HCT116 (cell line): ENCODE data around the gene VWA3B. TPM values are rescaled to one million over a fixed set of nuclear protein-coding genes. Genes with fewer than 3 reads are reported as not detected.

ENCODE experiments used
- ATAC-seq: fragments of 200-7000 bp; cut with Tn5 transposase; 2 replicates; pipeline ENCODE4 v1.9.1; 2020; ENCODE audit warnings: mild to moderate bottlenecking, moderate library complexity
- BruUV-seq: library from RNA; stranded (reverse); fragments of 400-500 nt; replicated peaks from 2 replicates; lab custom pipeline; 2021; lab: Mats Ljungman, UMichigan
- CTCF ChIA-PET: fragments of 300-600 bp; sonication (Branson Sonifier 250); formaldehyde crosslinking; loops from one replicate; lab custom pipeline; 2021; ENCODE audit warnings: antibody characterized with exemption; lab: Charles Lee
- POLR2A ChIA-PET: fragments of 300-600, 350-600 bp; sonication (Branson Sonifier 250); formaldehyde crosslinking; loops from one replicate; lab custom pipeline; 2021; ENCODE audit warnings: antibody characterized with exemption; lab: Charles Lee
- RAD21 ChIA-PET, 2 experiments: fragments of 300-600 bp; sonication (Branson Sonifier 250); formaldehyde crosslinking; loops; one replicate each; lab custom pipeline; 2023; ENCODE audit warnings: low total read pairs in 2 of 2; ENCODE audit not compliant: uncharacterized antibody in 2 of 2, unreplicated experiment in 2 of 2, low non-redundant PET in 1 of 2; lab: Charles Lee
- DNase-seq: peaks from one replicate; pipeline ENCODE4 v3.0.0-alpha.2; 2010; ENCODE audit warnings: low read depth, low spot score
- H2AFZ ChIP-seq: fragments of 200-600 bp; shearing (Covaris generic), sonication (generic); 2 replicates; pipeline ENCODE4 v1.6.1; 2017; ENCODE audit warnings: low read depth, mixed run types, mixed read lengths, antibody characterized with exemption, low read length; ENCODE audit not compliant: poor library complexity, severe bottlenecking
- H3K27ac ChIP-seq: 2 replicates; pipeline ENCODE4 v1.5.1; 2012; ENCODE audit warnings: low read depth, low read length
- H3K27me3 ChIP-seq: fragments of 200-600 bp; sonication (generic); 2 replicates; pipeline ENCODE4 v1.6.1; 2016; ENCODE audit warnings: mixed run types, low read length, mixed read lengths; ENCODE audit not compliant: insufficient read depth
- H3K36me3 ChIP-seq, 2 experiments: fragments of 200-500 bp in 1 of 2; fragments of 200-600 bp in 1 of 2; sonication (Bioruptor generic) in 1 of 2; sonication (generic) in 1 of 2; 2 replicates each; pipeline versions ENCODE4 v1.5.1 to v1.6.1; 2014 to 2016; ENCODE audit warnings: low read length in 2 of 2, inconsistent platforms in 1 of 2, mixed read lengths in 1 of 2, mixed run types in 1 of 2; ENCODE audit not compliant: insufficient read depth in 2 of 2, control insufficient read depth in 1 of 2
- H3K4me1 ChIP-seq, 2 experiments: fragments of 200-600 bp in 1 of 2; sonication (generic) in 1 of 2; 2 replicates each; pipeline versions ENCODE4 v1.5.1 to v1.6.1; 2012 to 2017; ENCODE audit warnings: low read length in 2 of 2, inconsistent platforms in 1 of 2, mild to moderate bottlenecking in 1 of 2, mixed read lengths in 1 of 2, mixed run types in 1 of 2, moderate library complexity in 1 of 2; ENCODE audit not compliant: insufficient read depth in 2 of 2, control insufficient read depth in 1 of 2
- H3K4me2 ChIP-seq: fragments of 200-600 bp; sonication (generic); 2 replicates; pipeline ENCODE4 v1.6.1; 2017; ENCODE audit warnings: mixed run types, low read length, mixed read lengths
- H3K4me3 ChIP-seq, 2 experiments: fragments of 200-600 bp in 1 of 2; sonication (generic) in 1 of 2; replicated peaks in 1 of 2; 2 replicates each; pipeline ENCODE4 v1.5.1; 2011 to 2016; ENCODE audit warnings: low read length in 2 of 2, control low read depth in 1 of 2, low read depth in 1 of 2, mild to moderate bottlenecking in 1 of 2, mixed read lengths in 1 of 2, mixed run types in 1 of 2
- H3K79me2 ChIP-seq: fragments of 200-600 bp; sonication (generic); 2 replicates; pipeline ENCODE4 v1.6.1; 2017; ENCODE audit warnings: mild to moderate bottlenecking, mixed run types, low read length, moderate library complexity, mixed read lengths; ENCODE audit not compliant: insufficient read depth
- H3K9ac ChIP-seq: fragments of 200-600 bp; sonication (generic); 2 replicates; pipeline ENCODE4 v1.6.1; 2016; ENCODE audit warnings: low read length, mixed read lengths
- H3K9me2 ChIP-seq: fragments of 200-600 bp; sonication (generic), shearing (Covaris generic); 2 replicates; pipeline ENCODE4 v1.6.1; 2017; ENCODE audit warnings: mixed run types, mild to moderate bottlenecking, moderate library complexity; ENCODE audit not compliant: insufficient read depth
- H3K9me3 ChIP-seq, 2 experiments: fragments of 200-500 bp in 1 of 2; fragments of 200-600 bp in 1 of 2; sonication (Bioruptor generic) in 1 of 2; sonication (generic) in 1 of 2; 2 replicates each; pipeline ENCODE4 v1.6.1; 2014 to 2017; ENCODE audit warnings: low read length in 2 of 2, mixed read lengths in 2 of 2, inconsistent platforms in 1 of 2, low read depth in 1 of 2, mild to moderate bottlenecking in 1 of 2, mixed run types in 1 of 2, moderate library complexity in 1 of 2; ENCODE audit not compliant: control insufficient read depth in 1 of 2, insufficient read depth in 1 of 2
- H4K20me1 ChIP-seq: fragments of 200-600 bp; sonication (generic), shearing (Covaris generic); 2 replicates; pipeline ENCODE4 v1.6.1; 2017; ENCODE audit warnings: mixed run types, mild to moderate bottlenecking, moderate library complexity; ENCODE audit not compliant: insufficient read depth
- CBX3 ChIP-seq: IDR thresholded peaks from 2 replicates; pipeline ENCODE4 v1.6.1; 2012; ENCODE audit warnings: low read depth
- EGR1 ChIP-seq: IDR thresholded peaks from 2 replicates; pipeline ENCODE4 v1.6.1; 2012; ENCODE audit warnings: low read depth
- ELF1 ChIP-seq: IDR thresholded peaks from 2 replicates; pipeline ENCODE4 v1.6.1; 2012; ENCODE audit warnings: low read depth, borderline replicate concordance
- EZH2 ChIP-seq: fragments of 200-600 bp; sonication (generic); IDR thresholded peaks from 2 replicates; pipeline ENCODE4 v1.6.1; 2017; ENCODE audit warnings: antibody characterized with exemption, mixed run types
- EZH2phosphoT487 ChIP-seq: fragments of 200-600 bp; IDR thresholded peaks from 2 replicates; pipeline ENCODE4 v1.6.1; 2018; ENCODE audit warnings: antibody characterized with exemption, borderline replicate concordance
- JUND ChIP-seq: IDR thresholded peaks from 2 replicates; pipeline ENCODE4 v1.6.1; 2012
- POLR2A ChIP-seq: IDR thresholded peaks from 2 replicates; pipeline ENCODE4 v1.7.0; 2011; ENCODE audit warnings: borderline replicate concordance; ENCODE audit not compliant: insufficient read depth, insufficient read length; ENCODE audit errors: extremely low read depth
- POLR2AphosphoS5 ChIP-seq: IDR thresholded peaks from 2 replicates; pipeline ENCODE4 v1.6.1; 2011; ENCODE audit warnings: mild to moderate bottlenecking, low read depth, low read length, moderate library complexity
- RAD21 ChIP-seq: IDR thresholded peaks from 2 replicates; pipeline ENCODE4 v1.6.1; 2012; ENCODE audit warnings: low read depth, mild to moderate bottlenecking
- SP1 ChIP-seq: IDR thresholded peaks from 2 replicates; pipeline ENCODE4 v1.6.1; 2012; ENCODE audit warnings: low read depth
- SRF ChIP-seq: IDR thresholded peaks from 2 replicates; pipeline ENCODE4 v1.6.1; 2012; ENCODE audit warnings: low read depth
- intact Hi-C: fragments of 100-400 bp; cut with micrococcal nuclease; formaldehyde crosslinking; loops from 2 replicates; pipeline ENCODE4 v1.10.0; 2022
- total RNA-seq: library from RNA; stranded (reverse); gene quantifications from one replicate; pipeline ENCODE4 v1.2.1, GENCODE V29; 2021; ENCODE audit not compliant: unreplicated experiment
- TF ChIP-seq, protein P1 (sequence below), 3 experiments: fragments of 200-600 bp in 1 of 3; sonication (generic) in 1 of 3; IDR thresholded peaks in 2 of 3; conservative IDR thresholded peaks in 1 of 3; 2 replicates each; pipeline ENCODE4 v1.5.1; 2012 to 2017; ENCODE audit warnings: low read depth in 2 of 3, low read length in 2 of 3, antibody characterized with exemption in 1 of 3, borderline replicate concordance in 1 of 3, control low read depth in 1 of 3, mild to moderate bottlenecking in 1 of 3, mixed read lengths in 1 of 3, mixed run types in 1 of 3, moderate library complexity in 1 of 3; ENCODE audit not compliant: insufficient read depth in 1 of 3
- TF ChIP-seq, protein P2 (sequence below): IDR thresholded peaks from 2 replicates; pipeline ENCODE4 v1.6.1; 2012

The VWA3B gene
- total RNA-seq, 1 experiment from 2014 or later: 0.47 TPM

DNA sequence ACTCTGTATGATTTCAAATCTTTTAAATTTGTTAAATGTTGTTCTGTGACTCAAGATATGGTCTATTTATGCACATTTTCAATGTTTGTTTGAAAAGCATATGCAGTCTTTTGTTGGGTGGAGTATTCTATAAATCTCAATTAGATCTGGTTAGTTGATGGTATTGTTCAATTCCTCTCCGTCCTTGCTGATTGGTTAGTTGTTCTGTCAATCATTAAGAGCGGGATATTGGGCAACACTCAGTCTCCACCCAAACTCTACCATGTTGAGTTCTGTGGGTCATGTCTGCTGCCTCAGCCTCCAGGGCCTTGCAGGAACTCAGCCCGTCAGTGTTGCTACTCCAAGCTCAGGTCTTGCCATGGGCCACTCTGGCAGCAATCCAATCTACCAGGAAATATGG lies 118.9 kb downstream of the VWA3B start:
- POLR2A ChIA-PET: no interaction called here
- ATAC-seq: no peak

More for the DNA sequence above, 118.9 kb downstream of the VWA3B start:
- no peaks in the 10 kb centered on the region for H3K27me3 ChIP-seq
- no peaks in the 10 kb centered on the region for H3K79me2 ChIP-seq
- H3K4me3 ChIP-seq: no peak overlapping the region
- no peaks in the 10 kb centered on the region for H4K20me1 ChIP-seq
- no peak overlapping the region for H2AFZ ChIP-seq
- H3K9ac ChIP-seq: no peak overlapping the region
- H3K27ac ChIP-seq: no peak overlapping the region
- no TSS peak for BruUV-seq
- ChIA-PET RAD21 (no interaction called here), CTCF (no interaction called here)
- H3K36me3 ChIP-seq: no peaks in the 10 kb centered on the region
- no peak for DNase-seq
- no peaks in the 10 kb centered on the region for H3K9me2 ChIP-seq
- TF ChIP-seq EZH2phosphoT487 (no peak), EGR1 (no peak), EZH2 (no peak), CBX3 (no peak), POLR2AphosphoS5 (no peak), RAD21 (no peak), ELF1 (no peak), SRF (no peak), POLR2A (no peak), JUND (no peak), SP1 (no peak)
- TF ChIP-seq, protein P1, sequence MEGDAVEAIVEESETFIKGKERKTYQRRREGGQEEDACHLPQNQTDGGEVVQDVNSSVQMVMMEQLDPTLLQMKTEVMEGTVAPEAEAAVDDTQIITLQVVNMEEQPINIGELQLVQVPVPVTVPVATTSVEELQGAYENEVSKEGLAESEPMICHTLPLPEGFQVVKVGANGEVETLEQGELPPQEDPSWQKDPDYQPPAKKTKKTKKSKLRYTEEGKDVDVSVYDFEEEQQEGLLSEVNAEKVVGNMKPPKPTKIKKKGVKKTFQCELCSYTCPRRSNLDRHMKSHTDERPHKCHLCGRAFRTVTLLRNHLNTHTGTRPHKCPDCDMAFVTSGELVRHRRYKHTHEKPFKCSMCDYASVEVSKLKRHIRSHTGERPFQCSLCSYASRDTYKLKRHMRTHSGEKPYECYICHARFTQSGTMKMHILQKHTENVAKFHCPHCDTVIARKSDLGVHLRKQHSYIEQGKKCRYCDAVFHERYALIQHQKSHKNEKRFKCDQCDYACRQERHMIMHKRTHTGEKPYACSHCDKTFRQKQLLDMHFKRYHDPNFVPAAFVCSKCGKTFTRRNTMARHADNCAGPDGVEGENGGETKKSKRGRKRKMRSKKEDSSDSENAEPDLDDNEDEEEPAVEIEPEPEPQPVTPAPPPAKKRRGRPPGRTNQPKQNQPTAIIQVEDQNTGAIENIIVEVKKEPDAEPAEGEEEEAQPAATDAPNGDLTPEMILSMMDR (IDR thresholded peaks at IDR 0.05 in 2 of 3, conservative IDR thresholded peaks at IDR 0.05 in 1 of 3; ENCODE audit: borderline replicate concordance in 1 of 3, insufficient read depth in 1 of 3, low read depth in 2 of 3, low read length in 2 of 3): no peak
- TF ChIP-seq, protein P2, sequence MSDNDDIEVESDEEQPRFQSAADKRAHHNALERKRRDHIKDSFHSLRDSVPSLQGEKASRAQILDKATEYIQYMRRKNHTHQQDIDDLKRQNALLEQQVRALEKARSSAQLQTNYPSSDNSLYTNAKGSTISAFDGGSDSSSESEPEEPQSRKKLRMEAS: no peak
- H3K9me3 ChIP-seq: no peaks in the 10 kb centered on the region
- H3K4me1 ChIP-seq: no peaks in the 10 kb centered on the region
- intact Hi-C loops: no loop called here
- H3K4me2 ChIP-seq: no peak overlapping the region
